ENCODE measurements around the gene INSM2.

- TF ChIP-seq, protein P1, sequence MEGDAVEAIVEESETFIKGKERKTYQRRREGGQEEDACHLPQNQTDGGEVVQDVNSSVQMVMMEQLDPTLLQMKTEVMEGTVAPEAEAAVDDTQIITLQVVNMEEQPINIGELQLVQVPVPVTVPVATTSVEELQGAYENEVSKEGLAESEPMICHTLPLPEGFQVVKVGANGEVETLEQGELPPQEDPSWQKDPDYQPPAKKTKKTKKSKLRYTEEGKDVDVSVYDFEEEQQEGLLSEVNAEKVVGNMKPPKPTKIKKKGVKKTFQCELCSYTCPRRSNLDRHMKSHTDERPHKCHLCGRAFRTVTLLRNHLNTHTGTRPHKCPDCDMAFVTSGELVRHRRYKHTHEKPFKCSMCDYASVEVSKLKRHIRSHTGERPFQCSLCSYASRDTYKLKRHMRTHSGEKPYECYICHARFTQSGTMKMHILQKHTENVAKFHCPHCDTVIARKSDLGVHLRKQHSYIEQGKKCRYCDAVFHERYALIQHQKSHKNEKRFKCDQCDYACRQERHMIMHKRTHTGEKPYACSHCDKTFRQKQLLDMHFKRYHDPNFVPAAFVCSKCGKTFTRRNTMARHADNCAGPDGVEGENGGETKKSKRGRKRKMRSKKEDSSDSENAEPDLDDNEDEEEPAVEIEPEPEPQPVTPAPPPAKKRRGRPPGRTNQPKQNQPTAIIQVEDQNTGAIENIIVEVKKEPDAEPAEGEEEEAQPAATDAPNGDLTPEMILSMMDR (conservative IDR thresholded peaks at IDR 0.05; ENCODE audit: low read depth, low read length) = no peak; the same call in 1 of the 2 replicates
- TF ChIP-seq EZH2 (IDR thresholded peaks at IDR 0.05; ENCODE audit: borderline replicate concordance, low read depth, low read length, poor library complexity, severe bottlenecking) = peak; percentile 25
Measured at GRCh38 chr14:35534208-35534872, 376 bp downstream of the INSM2 start.
